ENCODE data around the gene HELZ. TPM values are rescaled to one million over a fixed set of nuclear protein-coding genes. Genes with fewer than 3 reads are reported as not detected.

Gene HELZ
- total and polyA plus RNA-seq, 2 of the 8 experiments (the other 6 are each of a cell fraction or from before 2014, with no cell fraction given), result 10.0 to 48.7 TPM

DNA sequence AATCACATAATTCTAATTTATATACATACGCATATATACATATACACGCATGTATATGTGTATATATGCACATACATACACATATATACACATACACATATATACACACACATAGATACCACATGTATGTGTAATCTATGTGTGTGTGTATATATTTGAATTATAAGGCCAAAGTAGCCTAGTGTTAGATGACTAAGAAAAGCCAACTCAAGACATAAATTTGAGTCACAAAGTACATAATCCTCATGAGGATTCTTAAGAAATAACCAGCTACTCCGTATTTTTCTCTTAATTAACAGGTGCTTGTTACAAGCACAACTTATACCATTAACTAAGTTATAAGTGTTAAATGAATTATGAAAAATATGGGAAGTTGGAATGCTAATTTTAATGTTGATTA is 115.7 kb downstream of the HELZ start (continued):
- TF ChIP-seq, protein P1, sequence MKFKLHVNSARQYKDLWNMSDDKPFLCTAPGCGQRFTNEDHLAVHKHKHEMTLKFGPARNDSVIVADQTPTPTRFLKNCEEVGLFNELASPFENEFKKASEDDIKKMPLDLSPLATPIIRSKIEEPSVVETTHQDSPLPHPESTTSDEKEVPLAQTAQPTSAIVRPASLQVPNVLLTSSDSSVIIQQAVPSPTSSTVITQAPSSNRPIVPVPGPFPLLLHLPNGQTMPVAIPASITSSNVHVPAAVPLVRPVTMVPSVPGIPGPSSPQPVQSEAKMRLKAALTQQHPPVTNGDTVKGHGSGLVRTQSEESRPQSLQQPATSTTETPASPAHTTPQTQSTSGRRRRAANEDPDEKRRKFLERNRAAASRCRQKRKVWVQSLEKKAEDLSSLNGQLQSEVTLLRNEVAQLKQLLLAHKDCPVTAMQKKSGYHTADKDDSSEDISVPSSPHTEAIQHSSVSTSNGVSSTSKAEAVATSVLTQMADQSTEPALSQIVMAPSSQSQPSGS (IDR thresholded peaks at IDR 0.05; ENCODE audit: low read length), result no peak
- no peak for TF ChIP-seq POLR2AphosphoS5 (IDR thresholded peaks at IDR 0.05; ENCODE audit: low read depth, low read length)
- TF ChIP-seq SP1 (IDR thresholded peaks at IDR 0.05; ENCODE audit: low read depth, low read length), result no peak
- TF ChIP-seq, protein P2, sequence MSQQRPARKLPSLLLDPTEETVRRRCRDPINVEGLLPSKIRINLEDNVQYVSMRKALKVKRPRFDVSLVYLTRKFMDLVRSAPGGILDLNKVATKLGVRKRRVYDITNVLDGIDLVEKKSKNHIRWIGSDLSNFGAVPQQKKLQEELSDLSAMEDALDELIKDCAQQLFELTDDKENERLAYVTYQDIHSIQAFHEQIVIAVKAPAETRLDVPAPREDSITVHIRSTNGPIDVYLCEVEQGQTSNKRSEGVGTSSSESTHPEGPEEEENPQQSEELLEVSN (IDR thresholded peaks at IDR 0.05), result no peak
- TF ChIP-seq TAF1 (IDR thresholded peaks at IDR 0.05; ENCODE audit: low read depth, low read length), result no peak
- no peak for TF ChIP-seq RNF2 (IDR thresholded peaks at IDR 0.05; ENCODE audit: borderline replicate concordance, low read depth, low read length, missing control alignments, poor library complexity, severe bottlenecking)
- no peak for TF ChIP-seq SIN3A (conservative IDR thresholded peaks at IDR 0.05 in 1 of 2, IDR thresholded peaks at IDR 0.05 in 1 of 2; ENCODE audit: low read depth in 1 of 2, low read length in 2 of 2)
- no peak for TF ChIP-seq NANOG (IDR thresholded peaks at IDR 0.05; ENCODE audit: insufficient read depth, low read depth, low read length, poor library complexity, severe bottlenecking)
- TF ChIP-seq YY1 (IDR thresholded peaks at IDR 0.05; ENCODE audit: low read depth, low read length), result no peak
